Measurements from ENCODE around the gene EZH2.

Gene EZH2

DNA sequence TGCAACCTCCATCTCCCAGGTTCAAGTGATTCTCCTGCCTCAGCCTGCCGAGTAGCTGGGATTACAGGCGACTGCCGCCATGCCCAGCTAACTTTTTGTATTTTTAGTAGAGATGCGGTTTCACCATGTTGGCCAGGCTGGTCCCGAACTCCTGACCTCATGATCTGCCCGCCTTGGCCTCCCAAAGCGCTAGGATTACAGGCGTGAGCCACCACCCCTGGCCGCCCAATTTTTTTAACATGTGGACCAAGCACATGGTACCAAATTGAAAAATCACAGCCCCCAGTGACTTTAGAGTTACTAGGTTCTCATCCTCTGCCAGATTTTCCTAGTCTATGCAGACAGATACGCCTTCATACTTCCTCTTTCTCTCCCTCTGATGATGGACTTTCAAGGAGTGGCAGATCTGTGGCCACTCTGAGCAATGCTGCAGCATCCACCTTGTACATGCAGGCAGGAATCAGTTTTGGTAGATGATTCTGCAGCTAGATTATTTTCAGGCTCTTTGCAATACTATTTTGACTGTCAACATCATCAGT is 34.0 kb upstream of the EZH2 start:
- FAIRE-seq (no peak), DNase-seq (ENCODE audit: insufficient read length, low spot score) (no peak)
- no peak for TF ChIP-seq PAX5 (IDR thresholded peaks at IDR 0.05; ENCODE audit: insufficient read depth, low read length, severe bottlenecking)
- TF ChIP-seq POLR2A (IDR thresholded peaks at IDR 0.05; ENCODE audit: low read depth, low read length) = no peak
- no peak for TF ChIP-seq SPI1 (IDR thresholded peaks at IDR 0.05; ENCODE audit: low read depth, low read length)
- no peak for TF ChIP-seq POU2F2 (IDR thresholded peaks at IDR 0.05; ENCODE audit: low read depth, low read length)
- no peak for TF ChIP-seq TAF1 (IDR thresholded peaks at IDR 0.05; ENCODE audit: low read depth, low read length)
- TF ChIP-seq POLR2AphosphoS5 (IDR thresholded peaks at IDR 0.05; ENCODE audit: low read depth, low read length) = no peak

DNA sequence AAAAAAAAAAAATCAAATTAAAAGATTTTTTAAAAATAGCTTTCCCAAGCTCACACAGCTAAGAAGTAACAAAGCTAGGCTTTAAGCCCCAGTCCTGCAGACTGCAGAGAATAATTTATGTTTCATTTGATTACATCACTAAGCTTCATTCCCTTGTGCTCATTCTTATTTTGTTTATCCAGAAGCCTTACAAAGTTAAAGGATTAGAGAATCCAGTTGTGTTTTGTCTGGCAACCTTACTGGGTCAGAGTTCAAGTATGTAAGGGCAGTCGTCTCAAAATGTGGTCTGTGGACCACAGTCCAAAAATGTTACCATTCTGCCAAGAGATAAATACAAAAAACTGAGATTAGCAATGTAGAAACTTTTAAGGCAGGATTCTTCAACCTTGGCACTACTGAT is 32.1 kb upstream of the EZH2 start:
- FAIRE-seq = no peak
- DNase-seq (ENCODE audit: insufficient read length, low spot score) = no peak

GRCh38 chr7:148915211-148915610 is 31.1 kb upstream of the EZH2 start:
- TF ChIP-seq POU2F2 (IDR thresholded peaks at IDR 0.05; ENCODE audit: low read depth, low read length) = peak; percentile 24; the same call in 1 of the 2 replicates
- TF ChIP-seq PAX5 (IDR thresholded peaks at IDR 0.05; ENCODE audit: insufficient read depth, low read length, severe bottlenecking) = no peak
- DNase-seq (ENCODE audit: insufficient read length, low spot score) (no peak), FAIRE-seq (no peak)

More for the DNA sequence above, 32.1 kb upstream of the EZH2 start:
- TF ChIP-seq SPI1 (IDR thresholded peaks at IDR 0.05; ENCODE audit: low read depth, low read length) (no peak), PAX5 (IDR thresholded peaks at IDR 0.05; ENCODE audit: insufficient read depth, low read length, severe bottlenecking) (no peak), POLR2AphosphoS5 (IDR thresholded peaks at IDR 0.05; ENCODE audit: low read depth, low read length) (no peak), POU2F2 (IDR thresholded peaks at IDR 0.05; ENCODE audit: low read depth, low read length) (no peak), TAF1 (IDR thresholded peaks at IDR 0.05; ENCODE audit: low read depth, low read length) (no peak), POLR2A (IDR thresholded peaks at IDR 0.05; ENCODE audit: low read depth, low read length) (no peak)

DNA sequence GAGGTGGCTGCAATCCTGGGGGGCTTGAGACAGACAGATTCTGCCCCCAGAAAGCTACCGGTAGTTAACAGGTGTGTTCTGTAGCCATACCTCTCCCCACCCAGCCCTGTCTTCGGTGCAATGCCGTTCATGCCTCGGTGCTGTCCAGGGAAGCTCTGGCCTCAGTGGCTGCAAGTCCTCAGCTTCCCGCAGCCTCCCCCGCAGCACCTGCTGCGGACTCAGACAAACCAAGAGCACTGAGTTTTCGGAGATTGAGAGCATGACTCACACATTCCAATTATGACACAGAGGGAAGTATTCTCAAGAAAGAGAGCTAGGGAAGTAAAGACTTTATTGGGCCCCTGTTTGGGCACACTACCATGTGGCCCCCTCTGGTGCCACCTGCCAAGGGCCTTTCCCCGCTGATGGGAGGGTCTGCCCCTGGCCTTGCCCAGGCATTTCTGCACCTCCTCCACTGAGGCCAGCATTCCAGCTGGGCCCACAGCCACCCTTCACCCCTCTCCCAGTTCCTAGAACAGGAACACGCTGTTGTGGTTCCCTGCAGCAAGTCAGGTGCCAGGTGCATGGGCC is 30.2 kb upstream of the EZH2 start:
- peak; percentile 71 for FAIRE-seq
- DNase-seq (ENCODE audit: insufficient read length, low spot score) = no peak

DNA sequence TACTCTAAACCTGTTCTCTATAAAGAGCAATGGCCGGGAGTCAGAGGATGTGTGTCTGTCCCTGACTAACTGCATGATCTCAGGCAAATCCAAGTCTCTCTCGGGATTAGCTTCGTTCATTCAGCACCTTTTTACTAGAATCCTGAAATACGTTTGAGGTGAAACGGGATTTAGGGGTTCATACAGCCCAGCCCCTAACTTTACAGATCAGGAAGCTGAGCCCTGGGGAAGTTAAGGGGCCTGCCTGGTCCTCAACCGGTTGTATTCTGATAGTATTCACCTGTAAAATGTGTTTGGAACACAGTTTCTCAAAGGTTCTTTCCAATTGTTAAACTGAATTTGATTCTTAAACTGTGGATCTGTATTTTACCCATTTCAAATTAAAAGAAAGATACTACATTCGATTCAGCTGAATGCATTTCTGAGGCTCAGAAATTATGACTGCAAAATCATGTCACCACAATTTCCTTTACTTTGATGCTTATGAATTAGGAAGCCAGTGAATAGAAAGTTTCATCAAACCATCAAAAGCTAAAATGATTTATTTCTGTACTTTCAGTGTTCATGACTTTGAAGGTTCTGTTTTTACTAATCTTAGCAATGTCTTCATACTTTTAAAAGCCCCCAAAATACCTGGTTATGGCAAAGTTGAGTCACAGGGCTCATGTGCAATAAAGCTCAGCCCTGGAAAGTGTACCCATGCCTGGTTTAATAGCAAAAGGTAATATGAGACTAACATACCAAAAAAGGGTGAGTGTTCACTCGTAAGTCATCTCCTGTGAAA is 28.9 kb upstream of the EZH2 start:
- TF ChIP-seq POLR2A (IDR thresholded peaks at IDR 0.05; ENCODE audit: low read depth, low read length) = no peak
- no peak for TF ChIP-seq TAF1 (IDR thresholded peaks at IDR 0.05; ENCODE audit: low read depth, low read length)
- no peak for TF ChIP-seq POLR2AphosphoS5 (IDR thresholded peaks at IDR 0.05; ENCODE audit: low read depth, low read length)
- peak; percentile 70 for TF ChIP-seq PAX5 (IDR thresholded peaks at IDR 0.05; ENCODE audit: insufficient read depth, low read length, severe bottlenecking)
- no peak for TF ChIP-seq POU2F2 (IDR thresholded peaks at IDR 0.05; ENCODE audit: low read depth, low read length)
- no peak for DNase-seq (ENCODE audit: insufficient read length, low spot score)
- peak; percentile 80 for FAIRE-seq

More for the DNA sequence above, 30.2 kb upstream of the EZH2 start:
- 0 out of 2 replicates have a peak, but pooled peaks have one; percentile 40 for TF ChIP-seq POU2F2 (IDR thresholded peaks at IDR 0.05; ENCODE audit: low read depth, low read length)
- no peak for TF ChIP-seq SPI1 (IDR thresholded peaks at IDR 0.05; ENCODE audit: low read depth, low read length)
- TF ChIP-seq POLR2A (IDR thresholded peaks at IDR 0.05; ENCODE audit: low read depth, low read length) = no peak
- TF ChIP-seq POLR2AphosphoS5 (IDR thresholded peaks at IDR 0.05; ENCODE audit: low read depth, low read length) = no peak
- no peak for TF ChIP-seq TAF1 (IDR thresholded peaks at IDR 0.05; ENCODE audit: low read depth, low read length)
- peak; percentile 22 for TF ChIP-seq PAX5 (IDR thresholded peaks at IDR 0.05; ENCODE audit: insufficient read depth, low read length, severe bottlenecking)

GRCh38 chr7:148912151-148912550 is 28.1 kb upstream of the EZH2 start:
- DNase-seq (ENCODE audit: insufficient read length, low spot score) (no peak), FAIRE-seq (no peak)
- TF ChIP-seq TAF1 (IDR thresholded peaks at IDR 0.05; ENCODE audit: low read depth, low read length) (no peak), POLR2A (IDR thresholded peaks at IDR 0.05; ENCODE audit: low read depth, low read length) (no peak), PAX5 (IDR thresholded peaks at IDR 0.05; ENCODE audit: insufficient read depth, low read length, severe bottlenecking) (no peak), POU2F2 (IDR thresholded peaks at IDR 0.05; ENCODE audit: low read depth, low read length) (no peak), SPI1 (IDR thresholded peaks at IDR 0.05; ENCODE audit: low read depth, low read length) (no peak), POLR2AphosphoS5 (IDR thresholded peaks at IDR 0.05; ENCODE audit: low read depth, low read length) (no peak)

DNA sequence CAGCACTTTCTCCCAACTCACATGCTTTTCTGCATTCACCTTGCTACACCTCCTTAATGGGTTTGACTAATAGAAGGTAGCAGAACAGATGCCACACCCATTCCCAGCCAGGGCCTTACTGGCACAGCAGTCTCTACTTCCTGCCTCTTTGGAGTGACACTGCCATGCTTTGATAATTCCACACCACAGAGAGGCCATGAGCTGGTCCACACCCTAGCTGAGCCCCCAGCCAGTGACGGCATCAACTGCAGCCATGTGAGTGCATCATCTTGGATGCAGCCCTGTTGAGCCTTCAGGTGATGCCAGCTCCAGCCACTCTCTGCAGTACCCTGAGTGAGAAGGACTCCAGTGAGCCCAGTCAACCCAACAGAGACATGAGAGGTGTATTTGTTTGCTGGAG is 27.5 kb upstream of the EZH2 start:
- FAIRE-seq (peak; percentile 13), DNase-seq (ENCODE audit: insufficient read length, low spot score) (no peak)
- no peak for TF ChIP-seq POU2F2 (IDR thresholded peaks at IDR 0.05; ENCODE audit: low read depth, low read length)
- TF ChIP-seq SPI1 (IDR thresholded peaks at IDR 0.05; ENCODE audit: low read depth, low read length) = no peak
- no peak for TF ChIP-seq TAF1 (IDR thresholded peaks at IDR 0.05; ENCODE audit: low read depth, low read length)
- no peak for TF ChIP-seq POLR2AphosphoS5 (IDR thresholded peaks at IDR 0.05; ENCODE audit: low read depth, low read length)
- no peak for TF ChIP-seq PAX5 (IDR thresholded peaks at IDR 0.05; ENCODE audit: insufficient read depth, low read length, severe bottlenecking)
- TF ChIP-seq POLR2A (IDR thresholded peaks at IDR 0.05; ENCODE audit: low read depth, low read length) = no peak

DNA sequence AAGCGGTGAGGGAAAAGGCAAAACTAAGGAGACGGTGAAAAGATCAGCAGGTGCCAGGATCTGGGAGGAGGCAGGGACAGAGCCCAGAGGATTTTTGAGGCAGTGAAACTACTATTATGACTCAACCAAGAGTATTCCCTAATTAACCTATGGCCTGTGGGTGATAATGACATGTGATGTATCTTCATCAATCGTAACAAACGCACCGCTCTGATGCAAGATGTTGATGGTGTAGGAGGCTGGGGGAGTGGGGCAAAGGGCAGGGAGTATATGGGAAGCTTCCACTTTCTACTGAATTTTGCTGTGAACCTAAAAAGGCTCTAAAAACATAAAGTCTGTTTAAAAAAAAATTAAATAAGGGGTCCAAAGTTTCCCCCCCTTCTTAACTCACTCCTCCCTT is 25.5 kb upstream of the EZH2 start:
- no peak for DNase-seq (ENCODE audit: insufficient read length, low spot score)
- FAIRE-seq = no peak
- TF ChIP-seq SPI1 (IDR thresholded peaks at IDR 0.05; ENCODE audit: low read depth, low read length) (no peak), TAF1 (IDR thresholded peaks at IDR 0.05; ENCODE audit: low read depth, low read length) (no peak), PAX5 (IDR thresholded peaks at IDR 0.05; ENCODE audit: insufficient read depth, low read length, severe bottlenecking) (no peak), POLR2A (IDR thresholded peaks at IDR 0.05; ENCODE audit: low read depth, low read length) (no peak), POLR2AphosphoS5 (IDR thresholded peaks at IDR 0.05; ENCODE audit: low read depth, low read length) (no peak), POU2F2 (IDR thresholded peaks at IDR 0.05; ENCODE audit: low read depth, low read length) (no peak)

GRCh38 chr7:148906707-148907498 is 22.8 kb upstream of the EZH2 start:
- DNase-seq (ENCODE audit: insufficient read length, low spot score) (no peak), FAIRE-seq (no peak)
- TF ChIP-seq POU2F2 (IDR thresholded peaks at IDR 0.05; ENCODE audit: low read depth, low read length) = no peak
- TF ChIP-seq POLR2A (IDR thresholded peaks at IDR 0.05; ENCODE audit: low read depth, low read length) = no peak
- TF ChIP-seq SPI1 (IDR thresholded peaks at IDR 0.05; ENCODE audit: low read depth, low read length) = no peak
- TF ChIP-seq TAF1 (IDR thresholded peaks at IDR 0.05; ENCODE audit: low read depth, low read length) = no peak
- TF ChIP-seq POLR2AphosphoS5 (IDR thresholded peaks at IDR 0.05; ENCODE audit: low read depth, low read length) = no peak
- no peak for TF ChIP-seq PAX5 (IDR thresholded peaks at IDR 0.05; ENCODE audit: insufficient read depth, low read length, severe bottlenecking)
